Measurements from ENCODE around the gene PLXNA4.

Gene PLXNA4

DNA sequence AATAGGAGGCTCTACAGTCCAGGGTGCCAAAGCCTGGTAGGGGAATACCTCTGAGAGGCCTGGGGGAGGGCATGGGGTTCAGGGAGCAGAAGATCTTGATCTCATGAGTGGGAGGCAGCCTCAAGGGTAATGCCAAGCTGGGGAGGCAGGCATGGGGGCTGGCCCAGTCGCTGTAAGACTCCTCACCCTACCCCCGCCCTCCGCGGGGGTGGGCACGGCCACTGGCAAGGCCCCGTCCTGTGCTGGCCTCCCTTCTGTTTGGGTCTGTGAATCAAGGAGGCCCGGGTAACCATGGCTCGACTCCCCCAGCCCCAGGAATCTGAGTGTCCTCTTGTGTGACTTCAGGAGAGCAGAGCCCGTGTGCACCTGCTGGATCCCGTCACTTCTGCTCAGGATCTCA lies 473.9 kb downstream of the PLXNA4 start:
- no peak for DNase-seq

DNA sequence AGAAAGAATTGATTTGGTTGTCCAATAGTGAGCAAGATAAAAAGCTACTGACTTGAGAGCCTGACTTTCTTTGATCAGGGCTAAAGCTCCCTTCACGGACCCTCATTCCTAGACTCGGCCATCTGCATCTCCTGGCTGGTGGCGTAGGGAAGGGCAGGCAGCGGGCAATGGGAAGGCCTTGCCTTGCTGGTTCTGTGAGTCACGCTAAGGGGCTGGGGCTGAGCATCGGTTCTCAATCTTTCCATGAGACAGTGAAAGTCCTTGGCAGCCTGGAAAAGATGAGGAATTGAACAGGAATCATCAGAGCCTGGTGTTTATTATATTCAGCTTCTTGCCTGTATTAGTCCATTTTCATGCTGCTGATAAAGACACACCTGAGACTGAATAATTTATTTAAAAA lies 475.3 kb downstream of the PLXNA4 start:
- DNase-seq = no peak

DNA sequence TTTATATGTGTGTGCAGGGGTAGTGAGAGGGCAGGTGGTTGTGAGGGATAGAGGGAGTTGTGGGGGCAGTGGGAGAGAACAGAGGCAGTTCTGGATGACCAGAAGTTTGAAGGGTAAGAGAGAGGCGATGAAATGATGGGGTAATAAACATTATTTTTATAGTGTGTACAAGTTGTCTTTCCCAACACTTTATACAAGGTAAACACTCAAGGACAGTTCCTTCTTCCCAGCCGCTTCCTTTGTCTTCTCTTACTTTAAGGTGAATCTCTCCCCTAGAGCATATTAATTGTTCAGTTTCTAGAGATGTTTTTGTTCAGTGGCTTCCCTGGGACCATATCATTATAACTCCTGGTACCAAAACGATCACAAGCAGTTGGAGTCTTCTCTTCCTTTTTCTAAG lies 475.8 kb downstream of the PLXNA4 start:
- no peak for DNase-seq

DNA sequence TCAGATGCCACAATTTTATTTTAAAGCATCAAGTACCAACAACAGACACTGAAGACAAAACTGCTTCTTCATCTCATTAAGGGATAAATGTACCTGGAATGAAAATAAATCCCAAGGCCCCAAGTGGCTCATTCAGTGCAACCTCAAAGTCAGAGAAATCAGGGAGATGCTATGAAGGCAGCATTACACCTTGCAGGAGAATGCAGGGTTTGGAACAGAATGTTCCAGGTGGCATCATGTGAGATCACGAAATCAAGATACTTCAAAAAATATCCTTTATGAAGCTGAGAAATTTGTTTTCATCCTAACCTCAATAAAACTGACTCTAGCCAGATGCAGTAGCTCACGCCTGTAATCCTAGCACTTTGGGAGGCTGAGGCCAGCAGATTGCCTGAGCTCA lies 477.1 kb downstream of the PLXNA4 start:
- no peak for DNase-seq

DNA sequence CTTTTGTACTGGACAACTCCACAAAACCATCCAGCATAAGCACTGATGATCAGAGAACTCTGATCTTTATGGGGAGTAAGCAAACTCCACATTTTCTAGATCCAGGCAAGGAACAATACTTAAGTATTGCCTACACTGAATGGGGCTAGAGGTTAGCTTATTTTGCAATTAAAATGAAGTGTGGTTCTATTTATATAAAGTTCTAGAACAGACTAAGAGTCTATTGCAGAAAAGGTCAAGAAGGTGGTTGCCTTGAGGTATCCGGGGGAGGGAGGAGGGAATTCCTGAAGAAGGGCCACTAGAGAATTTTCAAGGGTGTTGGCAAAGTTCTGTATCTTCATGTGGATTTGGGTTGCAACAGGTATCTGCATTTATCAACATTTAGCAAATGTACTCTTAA lies 477.9 kb downstream of the PLXNA4 start:
- DNase-seq = no peak

DNA sequence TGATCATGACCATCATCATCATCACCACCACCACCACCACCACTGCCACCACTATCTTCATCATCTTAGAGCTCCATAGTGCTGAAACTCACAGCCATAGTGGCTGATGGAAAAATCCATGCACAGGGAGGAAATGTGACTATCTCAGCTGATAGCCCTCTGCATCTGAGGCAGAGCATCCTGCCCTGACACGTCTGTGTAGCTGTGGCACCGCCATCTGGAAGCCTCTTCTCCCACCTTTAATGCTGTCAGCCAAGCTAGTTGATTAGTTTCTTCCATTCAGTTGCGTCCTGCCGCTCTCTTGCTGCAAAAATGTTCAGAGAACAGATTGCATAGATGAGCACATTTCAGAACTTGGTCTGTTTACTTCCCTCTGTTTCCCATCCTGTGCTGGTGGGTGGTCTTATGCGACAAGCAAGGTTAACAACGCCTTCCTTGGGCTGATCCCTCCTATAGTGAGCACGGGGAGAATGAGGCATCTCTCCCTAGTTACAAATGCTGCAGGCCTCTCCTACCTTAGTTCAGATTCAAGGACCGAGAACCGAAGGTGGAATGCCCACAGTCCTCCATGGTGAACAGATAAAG lies 478.6 kb downstream of the PLXNA4 start:
- DNase-seq = no peak

DNA sequence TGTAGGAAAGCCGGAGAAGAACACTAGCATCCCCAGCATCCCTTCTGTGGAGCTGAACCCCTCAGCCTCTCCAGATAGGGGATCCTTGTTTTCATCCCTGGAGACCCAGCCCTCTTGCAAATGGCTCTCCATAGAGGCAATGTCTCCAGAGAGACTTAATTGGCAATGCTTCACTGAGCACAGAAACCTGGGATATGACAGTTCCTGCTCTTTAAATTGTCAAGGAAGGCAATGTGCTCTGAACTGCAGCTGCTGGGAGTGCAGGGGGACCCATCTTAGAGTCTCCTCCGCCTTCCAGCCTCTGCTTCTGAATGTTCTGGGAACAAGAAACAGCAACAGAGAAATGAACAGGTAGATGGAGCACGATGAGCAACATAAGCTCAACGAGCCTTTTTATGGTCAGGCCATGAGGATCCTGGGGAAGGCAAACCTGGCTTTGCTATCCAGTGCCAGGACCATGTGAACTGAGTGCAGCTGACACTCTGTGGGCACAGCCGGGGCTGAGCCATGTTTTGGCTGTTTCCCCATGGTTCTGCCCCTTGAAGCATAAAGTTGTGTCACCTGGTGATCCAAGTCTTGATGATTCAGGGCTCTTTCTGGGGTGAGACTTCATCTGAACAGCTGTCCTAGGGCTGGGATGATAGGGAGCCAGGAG lies 481.0 kb downstream of the PLXNA4 start:
- no peak for DNase-seq

DNA sequence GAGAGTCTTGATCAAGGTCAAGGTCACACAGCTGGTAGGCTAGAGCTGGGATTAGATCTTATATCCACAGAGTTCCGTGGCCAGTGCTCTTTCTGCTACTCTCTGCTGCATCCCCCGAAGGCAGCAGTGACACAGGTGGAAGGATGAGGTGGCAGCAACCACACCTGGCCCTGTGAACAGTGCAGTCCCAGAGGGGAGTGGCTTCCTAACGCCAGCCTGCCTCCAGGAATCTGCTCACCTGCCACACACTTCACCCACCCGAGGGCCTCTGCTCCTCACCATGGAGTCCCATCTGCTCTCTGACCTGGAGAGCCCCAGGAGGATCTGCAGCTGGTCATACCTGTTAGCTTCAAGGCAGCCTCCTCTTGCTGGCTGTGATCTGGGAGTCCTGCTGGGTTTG lies 484.2 kb downstream of the PLXNA4 start:
- no peak for DNase-seq

DNA sequence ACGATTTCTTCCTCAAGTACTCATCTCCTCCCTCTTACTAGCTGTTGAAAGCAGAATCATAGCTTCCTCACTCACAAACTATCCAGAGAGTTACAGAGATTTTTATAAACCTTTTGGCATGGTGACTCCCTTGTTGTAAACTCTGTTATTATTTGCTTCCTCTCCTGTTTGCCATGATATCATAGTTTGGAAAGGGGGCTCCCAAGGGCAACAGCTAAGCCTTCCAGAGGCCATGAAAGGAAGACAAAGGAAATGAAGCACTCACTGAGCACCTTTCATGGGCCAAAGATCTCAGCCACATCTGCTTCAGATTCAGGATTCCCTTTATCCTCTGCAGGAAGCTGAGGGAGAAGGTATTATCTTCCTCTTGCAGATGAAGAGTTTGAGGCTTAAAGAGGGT lies 484.6 kb downstream of the PLXNA4 start:
- no peak for DNase-seq

DNA sequence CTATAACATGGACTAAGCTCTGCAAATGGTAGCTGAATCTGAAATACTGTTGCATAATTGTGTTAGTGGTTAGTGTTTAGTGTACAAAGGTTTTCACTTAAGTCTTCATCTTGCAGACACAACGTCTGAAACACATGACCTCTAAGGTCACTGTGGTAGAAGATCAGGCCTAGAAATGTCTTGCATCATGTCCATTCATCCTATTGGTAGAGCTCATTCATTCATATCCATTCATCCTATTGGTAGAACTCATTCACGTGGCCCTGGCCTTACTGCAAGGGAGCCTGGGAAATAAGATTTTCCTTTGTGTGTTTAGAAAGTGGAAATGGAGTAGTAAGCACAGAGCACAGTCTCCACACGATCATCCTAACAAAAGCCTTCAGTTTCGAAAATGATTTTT lies 485.8 kb downstream of the PLXNA4 start:
- DNase-seq = no peak

DNA sequence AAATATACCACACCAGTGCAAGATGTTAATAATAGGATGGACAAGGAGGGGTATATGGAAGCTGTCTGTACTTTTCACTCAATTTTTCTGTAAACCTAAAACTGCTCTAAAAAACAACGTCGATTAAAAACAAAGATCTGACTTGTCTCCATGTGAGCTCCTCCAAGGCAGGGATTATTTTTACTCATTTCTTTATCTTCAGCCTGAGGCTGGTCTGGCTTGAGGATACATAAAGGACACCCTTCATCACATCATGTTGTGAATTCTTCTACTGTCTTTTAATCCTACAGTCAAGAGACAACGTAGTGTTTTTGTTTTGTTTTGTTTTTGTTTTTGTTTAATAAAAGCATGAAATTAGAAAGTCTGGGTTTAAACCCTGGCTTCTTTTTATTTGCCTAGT lies 486.9 kb downstream of the PLXNA4 start:
- no peak for DNase-seq

DNA sequence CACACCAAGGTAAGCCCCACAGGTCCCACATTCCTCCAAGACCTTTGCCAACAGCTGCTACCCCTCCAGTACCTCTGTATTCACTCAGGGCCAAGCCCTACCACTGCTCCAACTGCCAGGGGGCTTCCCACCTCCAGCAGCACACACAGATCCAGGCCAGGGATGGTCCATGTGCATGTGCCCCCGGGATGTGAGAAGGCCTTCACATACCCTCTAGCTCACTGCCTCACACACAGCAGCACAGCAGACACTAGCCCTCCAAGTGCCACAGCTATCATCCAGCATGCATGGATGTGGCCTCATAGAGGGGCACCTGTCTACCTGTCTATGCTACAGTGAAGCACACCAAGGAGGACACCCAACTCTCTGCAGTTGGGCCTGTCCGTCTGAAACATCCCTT lies 488.8 kb downstream of the PLXNA4 start:
- no peak for DNase-seq

DNA sequence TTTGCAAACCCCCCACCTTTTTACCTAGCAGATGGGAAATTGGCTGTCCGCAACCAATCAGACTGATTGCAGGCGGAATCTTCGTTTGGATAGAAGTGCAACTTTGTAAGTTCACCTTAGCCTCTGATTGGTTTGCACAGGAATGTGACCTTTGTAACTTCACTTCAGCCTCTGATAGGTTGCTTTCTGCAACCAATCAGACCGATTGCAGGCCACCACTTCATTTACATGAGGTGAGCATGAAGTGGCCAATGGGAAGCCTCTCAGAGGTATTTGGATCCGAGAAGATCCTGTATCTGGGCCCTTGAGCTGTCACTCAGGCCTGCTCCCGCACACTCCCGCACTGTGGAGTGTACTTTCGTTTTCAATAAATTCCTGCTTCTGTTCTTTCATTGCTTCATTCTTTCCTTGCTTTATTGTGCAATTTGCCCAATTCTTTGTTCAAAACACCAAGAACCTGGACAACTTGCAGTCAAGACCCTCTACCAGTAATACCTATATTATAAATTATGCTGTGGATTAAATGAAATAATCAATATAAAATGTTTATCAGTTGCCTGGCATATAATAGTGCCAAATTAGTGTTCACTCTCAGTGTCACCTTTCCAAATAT lies 491.4 kb downstream of the PLXNA4 start:
- no peak for DNase-seq

DNA sequence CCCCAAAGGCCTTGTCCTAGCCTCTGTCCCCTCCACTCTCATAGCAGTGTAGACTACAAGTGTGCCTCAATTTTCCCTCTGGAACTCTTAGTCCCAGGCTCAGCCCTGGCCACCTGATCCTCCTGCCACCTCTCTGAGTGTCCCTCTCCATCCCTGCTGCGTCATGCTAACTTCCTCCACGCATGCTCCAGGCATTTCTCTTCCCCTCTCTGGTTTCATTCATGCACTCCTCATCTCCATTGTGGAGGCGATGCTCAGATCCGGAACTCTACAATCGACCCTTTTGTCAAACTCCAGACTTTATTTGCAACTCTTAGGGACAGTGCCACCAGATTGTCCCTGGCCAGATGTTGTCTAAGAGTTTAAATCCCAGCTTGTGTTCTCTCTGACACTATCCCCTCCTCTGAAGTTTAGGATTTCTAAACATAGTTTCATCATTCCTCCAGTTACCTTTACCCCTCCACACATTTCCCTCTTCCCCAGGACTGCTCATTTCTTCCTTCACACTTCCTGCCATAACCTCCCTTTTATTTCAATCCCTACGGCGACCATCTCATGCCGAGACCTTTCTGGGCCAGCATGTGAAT lies 492.6 kb downstream of the PLXNA4 start:
- DNase-seq = no peak

DNA sequence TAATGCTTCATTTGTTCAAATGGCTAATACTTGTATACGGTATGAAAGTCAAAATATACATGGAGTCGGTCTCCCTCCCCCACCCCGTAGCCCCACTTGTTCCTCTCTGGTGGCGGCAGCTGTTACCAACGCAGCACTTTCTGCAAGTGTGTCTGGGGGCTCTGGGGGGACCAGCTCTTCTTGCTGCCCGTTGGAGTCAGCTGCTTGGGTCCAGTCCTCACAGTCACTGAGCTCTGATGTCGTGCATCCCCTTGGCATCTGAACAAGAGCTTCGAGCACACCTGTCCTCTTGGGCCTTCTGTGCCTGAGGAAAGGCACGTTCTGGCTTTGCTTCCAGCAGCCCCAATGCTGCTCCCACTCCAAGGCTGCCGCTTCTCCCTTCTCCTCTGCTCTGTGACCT lies 493.1 kb downstream of the PLXNA4 start:
- no peak for DNase-seq

DNA sequence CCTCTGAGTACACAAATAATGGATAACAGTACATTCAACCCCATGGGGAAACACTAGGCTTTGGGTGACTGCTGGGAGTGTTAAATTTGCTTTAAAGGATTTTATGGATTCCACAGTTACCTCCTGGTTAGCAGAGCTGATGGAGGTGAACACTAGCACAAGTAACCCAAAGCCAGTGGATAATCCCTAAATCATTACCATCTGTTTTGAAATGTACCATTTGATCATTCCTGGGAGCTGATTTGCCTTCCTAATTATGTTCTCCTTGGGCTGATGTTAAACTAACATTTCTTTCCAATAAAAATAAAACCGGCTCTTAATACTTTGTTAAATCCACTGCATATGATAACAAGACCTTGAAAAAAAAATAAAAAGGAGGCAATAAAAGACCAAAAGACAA lies 493.9 kb downstream of the PLXNA4 start:
- no peak for DNase-seq

DNA sequence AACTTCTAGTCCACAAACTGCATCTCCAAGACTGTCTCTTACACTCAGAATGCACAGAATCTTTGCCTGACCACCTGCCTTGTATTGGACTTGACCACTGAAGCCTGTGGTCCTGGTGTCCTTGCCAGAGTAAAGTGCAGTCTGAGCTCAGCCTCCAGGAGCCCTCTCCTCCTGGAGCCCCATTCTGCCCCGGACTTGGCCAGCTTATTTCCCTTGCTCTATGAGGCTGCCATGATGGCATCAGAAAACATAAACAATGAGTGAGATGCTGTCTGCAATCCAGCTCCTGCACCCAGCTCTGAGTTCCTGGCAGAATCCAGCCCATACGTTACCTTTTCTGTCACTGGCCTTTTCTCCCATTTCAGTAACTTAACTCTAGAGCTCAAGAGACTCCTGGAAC lies 494.6 kb downstream of the PLXNA4 start:
- no peak for DNase-seq

DNA sequence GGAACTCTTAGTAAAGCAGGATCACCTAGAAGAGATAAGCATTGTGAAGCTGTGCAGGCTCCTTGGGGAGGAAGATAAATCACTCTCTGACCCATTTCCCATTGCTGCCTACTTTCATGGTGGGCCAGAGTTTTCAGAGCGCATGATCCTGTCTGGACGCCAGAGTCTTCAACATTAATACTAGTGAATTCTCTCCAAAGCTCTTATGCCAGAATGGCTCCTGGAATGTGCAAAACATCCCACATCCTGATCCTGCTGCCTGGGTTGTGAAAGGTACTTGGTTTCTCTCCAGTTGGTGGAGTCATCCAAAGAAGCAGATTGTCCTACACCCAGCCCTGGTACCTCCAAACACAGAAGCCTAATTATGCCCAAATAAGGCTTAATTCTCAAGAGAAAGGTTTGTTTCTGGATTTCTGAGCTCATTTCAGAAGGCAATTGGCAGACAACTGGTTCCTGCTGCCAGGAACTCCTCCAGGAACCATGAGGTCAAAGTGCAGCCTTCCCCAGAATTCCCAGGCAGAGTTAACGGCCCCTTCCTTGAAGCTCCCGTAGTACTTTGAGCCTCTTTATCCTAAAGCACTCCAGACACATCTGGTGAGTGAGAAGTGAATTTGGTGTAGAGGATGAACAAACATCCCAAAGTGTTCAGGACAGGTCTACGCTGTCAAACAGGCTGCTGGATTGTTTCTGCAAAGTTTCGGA lies 495.2 kb downstream of the PLXNA4 start:
- no peak for DNase-seq

DNA sequence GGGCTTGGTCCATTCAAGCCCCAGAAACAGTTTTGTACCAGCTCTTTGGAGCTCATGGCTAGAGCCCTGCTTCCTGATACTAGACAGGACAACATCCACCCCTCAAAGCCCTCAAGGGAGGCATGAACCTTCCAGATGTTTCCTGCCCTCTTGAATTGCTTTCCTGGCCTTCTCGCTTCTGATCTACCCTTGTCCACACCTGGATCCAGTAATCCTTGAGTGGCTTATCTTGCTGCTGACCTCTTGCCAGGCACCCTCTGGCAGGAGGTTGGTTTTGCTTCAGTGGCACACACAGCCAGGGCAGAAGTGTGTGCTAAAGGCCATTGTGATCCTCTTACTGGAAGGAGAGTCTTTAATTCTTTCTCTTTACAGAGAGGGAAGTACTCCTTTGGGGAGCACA lies 495.8 kb downstream of the PLXNA4 start:
- no peak for DNase-seq

DNA sequence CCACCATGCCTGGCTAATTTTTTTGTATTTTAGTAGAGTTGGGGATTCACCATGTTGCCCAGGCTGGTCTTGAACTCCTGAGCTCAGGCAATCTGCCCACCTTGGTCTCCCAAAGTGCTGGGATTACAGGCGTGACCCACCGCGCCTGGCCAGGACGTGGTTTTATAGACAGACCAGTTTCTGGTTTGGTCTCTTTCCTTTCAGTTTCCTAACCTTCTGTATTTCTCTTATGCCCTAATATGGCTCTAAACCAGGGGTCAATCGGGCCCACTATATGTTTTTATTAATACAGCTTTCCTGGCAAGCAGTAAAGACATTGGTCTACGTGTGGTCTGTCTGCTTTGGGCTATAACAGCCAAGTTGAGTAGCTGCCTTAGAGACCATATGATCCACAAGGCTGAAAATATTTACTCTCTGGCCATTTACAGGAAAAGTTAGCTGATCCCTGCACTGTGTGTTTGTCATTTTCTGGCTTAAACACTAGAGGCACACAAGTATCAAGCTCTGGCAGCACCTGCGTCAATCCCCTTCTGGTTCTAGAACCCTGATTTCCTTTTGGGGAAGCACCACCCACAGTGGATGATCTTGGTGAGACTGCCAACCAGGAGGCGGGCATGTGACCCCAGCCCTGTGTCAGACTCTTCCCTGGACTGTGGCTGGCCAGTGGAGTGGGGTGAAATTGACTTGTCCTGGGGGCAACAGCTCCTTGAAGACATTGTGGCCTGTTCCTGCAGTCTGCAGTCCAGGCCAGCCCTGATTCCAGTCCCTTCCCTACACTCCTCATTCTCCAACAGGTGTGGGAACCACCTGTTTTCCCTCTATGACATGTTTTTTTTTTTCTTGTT lies 497.2 kb downstream of the PLXNA4 start:
- no peak for DNase-seq

DNA sequence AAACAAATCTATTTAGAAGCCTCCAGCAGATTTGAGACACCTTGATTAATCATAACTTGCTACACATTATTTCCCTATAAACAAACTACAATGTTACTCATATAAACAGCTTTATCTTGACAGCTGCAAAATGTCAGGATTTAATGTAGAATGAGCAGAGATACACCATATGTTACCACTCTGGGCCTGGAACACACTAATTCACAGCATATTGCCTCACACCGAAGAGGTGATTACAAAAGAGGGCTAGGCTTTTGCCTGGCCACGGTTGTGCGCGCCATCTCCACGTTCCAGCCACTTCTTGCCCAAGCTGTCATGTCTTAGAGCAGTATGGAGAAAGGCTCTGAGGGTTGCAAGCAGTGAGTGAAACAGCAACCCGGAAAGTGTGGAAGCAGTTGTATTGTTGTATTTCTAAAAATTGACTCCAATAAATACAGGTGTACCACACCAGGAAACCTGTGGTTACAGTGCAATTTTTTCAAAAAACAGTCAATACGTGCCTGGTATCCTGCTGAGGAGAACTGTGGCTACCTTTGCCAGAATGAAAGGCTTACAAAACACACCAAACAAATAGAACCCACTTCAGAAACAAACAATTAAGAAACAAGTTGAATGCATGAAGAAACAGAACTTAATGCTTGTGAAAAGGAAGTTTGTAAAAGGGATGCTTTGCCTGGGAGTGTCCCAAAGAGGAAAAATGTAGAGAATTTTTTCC lies 498.1 kb downstream of the PLXNA4 start:
- DNase-seq = no peak
